K562 (cell line): ENCODE measurements around the gene ARID4B. TPM values are rescaled to one million over a fixed set of nuclear protein-coding genes. Genes with fewer than 3 reads are reported as not detected.

Experiments
- ARID4B ChIP-seq: sonication (generic); formaldehyde crosslinking; IDR thresholded peaks from 2 replicates; pipeline ENCODE4 v1.8.0; 2022; ENCODE audit warnings: mild to moderate bottlenecking, missing genetic modification reagents
- POLR3G ChIP-seq: IDR thresholded peaks from 2 replicates; pipeline ENCODE4 v1.6.1; 2011; ENCODE audit not compliant: insufficient read length, insufficient replicate concordance; ENCODE audit errors: extremely low read depth
- RERE ChIP-seq: sonication (generic); formaldehyde crosslinking; IDR thresholded peaks from 2 replicates; pipeline ENCODE4 v1.8.0; 2023; ENCODE audit warnings: missing genetic modification reagents, mild to moderate bottlenecking, borderline replicate concordance
- SMAD2 ChIP-seq: fragments of 150-350 bp; IDR thresholded peaks from 2 replicates; pipeline ENCODE4 v1.6.1; 2014; ENCODE audit warnings: low read depth, mild to moderate bottlenecking, low read length
- ZNF146 ChIP-seq: IDR thresholded peaks from one replicate; pipeline ENCODE4 v1.6.1; 2018; ENCODE audit warnings: missing compliant biosample characterization; ENCODE audit not compliant: unreplicated experiment
- ZNF76 ChIP-seq: fragments of 250-450 bp; sonication (Bioruptor Pico); IDR thresholded peaks from 2 replicates; pipeline ENCODE4 v1.4.0; 2020; ENCODE audit warnings: mild to moderate bottlenecking, moderate library complexity, borderline replicate concordance
- polyA plus RNA-seq, 8 experiments: library from polyadenylated mRNA; depleted of rRNA in 4 of 8; stranded (reverse) in 5 of 8; unstranded in 3 of 8; fragments of >200 nt; fragmentation: Nextera tagmentation in 2 of 8; fragmentation: Illumina TruSeq in 1 of 8; extraction: Ambion mirVana in 2 of 8; extraction: Trizol in 1 of 8; gene quantifications; 2 replicates each; pipeline versions ENCODE4 v1.2.1 to v1.2.3, GENCODE V29; 2011 to 2014; ENCODE audit warnings: inconsistent platforms in 1 of 8, missing spikeins in 1 of 8
- total RNA-seq, 7 experiments: library from RNA; depleted of rRNA in 6 of 7; stranded (reverse); fragments of >200 nt in 6 of 7; fragmentation: Illumina TruSeq in 2 of 7; extraction: Trizol in 2 of 7; gene quantifications; 2 replicates each; pipeline versions ENCODE4 v1.2.1 to v1.2.3, GENCODE V29; 2011 to 2021; ENCODE audit warnings: low replicate concordance in 1 of 7
- TF ChIP-seq, protein P1 (sequence below): sonication (generic); formaldehyde crosslinking; IDR thresholded peaks from 2 replicates; pipeline ENCODE4 v1.8.0; 2022; ENCODE audit warnings: mild to moderate bottlenecking, low read depth, missing genetic modification reagents
- TF ChIP-seq, protein P2 (sequence below): sonication (generic); formaldehyde crosslinking; IDR thresholded peaks from 2 replicates; pipeline ENCODE4 v1.8.1; 2023; ENCODE audit warnings: missing genetic modification reagents, mild to moderate bottlenecking, borderline replicate concordance

The ARID4B gene
- total and polyA plus RNA-seq, 9 of the 15 experiments (the other 6 are each of a cell fraction or from before 2014, with no cell fraction given), result 8.4 to 38.9 (median 18.5) TPM

DNA sequence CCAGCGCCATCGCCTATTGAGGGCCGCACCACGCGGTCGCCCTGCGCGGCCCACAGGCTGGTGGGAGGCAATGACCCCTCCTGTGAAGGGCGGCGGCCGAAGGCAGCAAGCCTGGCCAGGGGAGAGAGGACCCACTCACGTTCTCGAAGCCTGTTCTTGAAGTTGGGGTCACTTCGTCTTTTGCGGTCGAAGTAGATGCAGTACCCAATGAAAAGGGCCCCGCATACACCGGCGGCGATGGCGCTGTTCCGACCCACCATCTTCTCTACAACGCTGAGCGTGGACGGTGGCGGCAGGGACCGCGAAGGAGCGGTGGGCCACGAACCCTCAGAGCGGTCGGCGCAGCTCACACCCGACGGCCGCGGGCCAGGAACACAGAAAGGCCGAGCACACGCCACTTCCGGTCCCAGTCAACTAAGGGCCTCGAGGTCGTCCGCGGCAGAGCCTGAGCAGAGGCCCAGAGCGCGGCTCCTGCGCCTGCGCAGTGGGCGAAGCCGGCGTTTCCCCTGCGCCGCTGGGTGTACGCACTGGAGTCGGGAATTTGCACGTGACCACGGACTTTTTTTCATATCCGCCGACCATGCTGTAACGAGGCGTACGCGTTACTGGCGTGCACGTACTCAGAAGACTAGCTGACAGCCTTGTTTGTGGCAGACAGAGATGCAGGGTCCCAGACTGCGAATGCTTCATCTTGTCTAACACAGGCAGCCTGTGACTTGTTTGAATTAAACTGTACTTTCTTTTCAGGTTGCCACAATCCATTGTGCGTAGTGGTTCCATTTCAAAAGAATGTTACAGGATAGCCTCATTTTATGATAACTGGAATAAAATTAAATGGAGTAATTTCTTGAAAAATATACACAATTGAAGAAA lies 199.3 kb downstream of the ARID4B start, which contains the start of gene TOMM20 (continued):
- TF ChIP-seq RERE (CRISPR knock-in tag), result no peak
- TF ChIP-seq POLR3G, result no peak
- TF ChIP-seq, protein P1, sequence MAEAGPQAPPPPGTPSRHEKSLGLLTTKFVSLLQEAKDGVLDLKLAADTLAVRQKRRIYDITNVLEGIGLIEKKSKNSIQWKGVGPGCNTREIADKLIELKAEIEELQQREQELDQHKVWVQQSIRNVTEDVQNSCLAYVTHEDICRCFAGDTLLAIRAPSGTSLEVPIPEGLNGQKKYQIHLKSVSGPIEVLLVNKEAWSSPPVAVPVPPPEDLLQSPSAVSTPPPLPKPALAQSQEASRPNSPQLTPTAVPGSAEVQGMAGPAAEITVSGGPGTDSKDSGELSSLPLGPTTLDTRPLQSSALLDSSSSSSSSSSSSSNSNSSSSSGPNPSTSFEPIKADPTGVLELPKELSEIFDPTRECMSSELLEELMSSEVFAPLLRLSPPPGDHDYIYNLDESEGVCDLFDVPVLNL (CRISPR knock-in tag), result peak; percentile 57; the same call in 1 of the 2 replicates
- TF ChIP-seq ZNF76, result no peak
- TF ChIP-seq SMAD2, result no peak
- TF ChIP-seq, protein P2, sequence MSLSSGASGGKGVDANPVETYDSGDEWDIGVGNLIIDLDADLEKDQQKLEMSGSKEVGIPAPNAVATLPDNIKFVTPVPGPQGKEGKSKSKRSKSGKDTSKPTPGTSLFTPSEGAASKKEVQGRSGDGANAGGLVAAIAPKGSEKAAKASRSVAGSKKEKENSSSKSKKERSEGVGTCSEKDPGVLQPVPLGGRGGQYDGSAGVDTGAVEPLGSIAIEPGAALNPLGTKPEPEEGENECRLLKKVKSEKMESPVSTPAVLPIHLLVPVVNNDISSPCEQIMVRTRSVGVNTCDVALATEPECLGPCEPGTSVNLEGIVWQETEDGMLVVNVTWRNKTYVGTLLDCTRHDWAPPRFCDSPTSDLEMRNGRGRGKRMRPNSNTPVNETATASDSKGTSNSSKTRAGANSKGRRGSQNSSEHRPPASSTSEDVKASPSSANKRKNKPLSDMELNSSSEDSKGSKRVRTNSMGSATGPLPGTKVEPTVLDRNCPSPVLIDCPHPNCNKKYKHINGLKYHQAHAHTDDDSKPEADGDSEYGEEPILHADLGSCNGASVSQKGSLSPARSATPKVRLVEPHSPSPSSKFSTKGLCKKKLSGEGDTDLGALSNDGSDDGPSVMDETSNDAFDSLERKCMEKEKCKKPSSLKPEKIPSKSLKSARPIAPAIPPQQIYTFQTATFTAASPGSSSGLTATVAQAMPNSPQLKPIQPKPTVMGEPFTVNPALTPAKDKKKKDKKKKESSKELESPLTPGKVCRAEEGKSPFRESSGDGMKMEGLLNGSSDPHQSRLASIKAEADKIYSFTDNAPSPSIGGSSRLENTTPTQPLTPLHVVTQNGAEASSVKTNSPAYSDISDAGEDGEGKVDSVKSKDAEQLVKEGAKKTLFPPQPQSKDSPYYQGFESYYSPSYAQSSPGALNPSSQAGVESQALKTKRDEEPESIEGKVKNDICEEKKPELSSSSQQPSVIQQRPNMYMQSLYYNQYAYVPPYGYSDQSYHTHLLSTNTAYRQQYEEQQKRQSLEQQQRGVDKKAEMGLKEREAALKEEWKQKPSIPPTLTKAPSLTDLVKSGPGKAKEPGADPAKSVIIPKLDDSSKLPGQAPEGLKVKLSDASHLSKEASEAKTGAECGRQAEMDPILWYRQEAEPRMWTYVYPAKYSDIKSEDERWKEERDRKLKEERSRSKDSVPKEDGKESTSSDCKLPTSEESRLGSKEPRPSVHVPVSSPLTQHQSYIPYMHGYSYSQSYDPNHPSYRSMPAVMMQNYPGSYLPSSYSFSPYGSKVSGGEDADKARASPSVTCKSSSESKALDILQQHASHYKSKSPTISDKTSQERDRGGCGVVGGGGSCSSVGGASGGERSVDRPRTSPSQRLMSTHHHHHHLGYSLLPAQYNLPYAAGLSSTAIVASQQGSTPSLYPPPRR (CRISPR knock-in tag), result peak; percentile 43; the same call in 1 of the 2 replicates
- TF ChIP-seq ZNF146 (CRISPR knock-in tag), result peak; percentile 21
- TF ChIP-seq ARID4B (CRISPR knock-in tag), result peak; percentile 97
